Suppressor macrophage treated with lipopolysaccharide for 1 hour (primary cell): Measurements from ENCODE around the gene ANKFY1.
A peak's percentile ranks its signal among the peaks of the same experiment; 100 is the strongest.

Source experiments
- DNase-seq, 3 donors: peaks; one replicate each; pipeline ENCODE4 v3.0.0-alpha.2; 2020 to 2022

The ANKFY1 gene

DNA sequence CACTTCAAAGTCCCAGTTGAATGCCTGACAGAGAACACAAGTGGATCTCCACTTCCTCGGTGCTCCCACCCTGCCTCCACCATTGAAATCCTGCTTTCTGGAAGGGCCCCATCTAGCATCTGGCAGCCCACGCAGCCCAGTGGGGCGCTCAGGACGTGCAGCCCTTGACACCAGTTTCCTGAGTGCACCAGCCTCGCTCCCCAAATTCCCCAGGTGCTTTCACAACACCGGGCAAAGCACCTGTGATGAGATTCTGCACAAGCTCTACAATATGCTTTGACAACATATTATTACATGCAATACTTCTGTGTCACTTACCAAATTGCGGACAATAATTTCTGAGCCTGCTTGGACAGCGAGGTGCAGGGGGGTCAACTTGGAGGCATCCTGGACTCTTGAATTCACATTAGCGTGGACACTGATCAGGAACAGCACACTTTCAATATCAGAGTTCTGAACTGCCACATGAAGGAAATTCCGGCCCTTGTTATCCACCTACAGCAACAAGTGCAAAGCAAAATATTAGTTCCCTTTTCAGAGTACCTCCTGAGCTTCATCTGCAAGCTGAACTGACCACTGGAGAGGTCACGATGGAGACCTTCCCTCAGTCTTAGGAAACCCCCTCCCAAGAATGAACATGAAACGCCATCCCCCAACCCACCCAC, 86.8 kb downstream of the ANKFY1 start:
- no peak for DNase-seq

DNA sequence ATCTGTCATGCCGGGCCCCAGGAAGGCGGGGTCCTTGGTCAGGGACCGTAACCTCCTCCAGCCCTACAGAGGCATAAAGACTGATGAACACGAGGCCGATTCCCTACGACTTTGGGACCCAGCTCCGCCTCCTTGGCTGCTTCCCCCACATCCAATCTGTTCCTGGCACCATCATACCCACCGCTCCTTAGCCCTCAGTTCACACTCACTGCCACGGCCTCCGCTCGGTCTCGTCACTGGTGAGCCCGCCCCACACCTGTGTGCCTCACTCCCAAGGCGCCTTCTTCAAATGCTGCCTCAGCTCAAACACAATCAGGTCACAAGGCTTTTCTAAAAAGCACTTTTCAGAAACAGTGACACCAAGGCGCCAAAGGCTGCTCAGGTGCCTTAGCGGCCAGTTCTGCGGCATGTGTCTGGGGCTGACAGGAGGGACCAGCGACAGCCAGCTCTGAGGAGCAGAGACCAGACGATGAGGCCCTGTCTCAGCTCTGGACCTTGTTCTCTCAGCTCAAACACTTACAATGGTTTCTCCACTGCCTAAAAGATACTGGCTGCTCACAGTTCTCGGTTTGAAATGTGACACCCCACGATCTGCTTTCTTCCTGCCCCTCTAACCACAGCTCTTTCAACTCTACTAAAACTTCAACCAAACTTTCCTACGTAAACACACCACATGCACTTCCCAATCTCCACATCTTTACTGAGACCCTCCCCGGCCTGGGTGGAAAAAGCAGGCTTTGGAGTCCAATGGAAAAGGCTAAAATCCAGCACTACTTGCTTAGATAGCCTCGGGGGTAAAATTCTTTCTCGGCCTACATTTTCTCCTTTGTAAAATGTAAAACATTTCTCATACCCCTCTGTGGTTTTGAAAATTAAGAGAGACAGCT, 87.6 kb downstream of the ANKFY1 start:
- no peak for DNase-seq

DNA sequence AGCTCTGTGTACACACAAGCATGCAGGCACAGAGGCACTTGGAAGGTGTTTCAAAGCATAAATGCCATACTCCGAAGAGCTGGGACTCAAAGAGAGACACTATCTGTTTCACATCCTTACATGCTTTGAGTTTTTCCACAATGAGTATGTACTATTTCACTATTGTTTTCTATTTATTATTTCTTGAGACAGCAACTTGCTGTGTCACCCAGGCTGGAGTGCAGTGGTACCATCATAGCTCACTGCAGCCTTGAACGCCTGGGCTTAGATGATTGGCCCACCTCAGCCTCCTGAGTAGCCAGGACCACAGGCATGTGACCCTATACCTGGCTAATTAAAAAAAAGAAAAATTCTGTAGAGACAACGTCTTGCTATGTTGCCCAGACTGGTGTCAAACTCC, 89.2 kb downstream of the ANKFY1 start:
- DNase-seq, result no peak

DNA sequence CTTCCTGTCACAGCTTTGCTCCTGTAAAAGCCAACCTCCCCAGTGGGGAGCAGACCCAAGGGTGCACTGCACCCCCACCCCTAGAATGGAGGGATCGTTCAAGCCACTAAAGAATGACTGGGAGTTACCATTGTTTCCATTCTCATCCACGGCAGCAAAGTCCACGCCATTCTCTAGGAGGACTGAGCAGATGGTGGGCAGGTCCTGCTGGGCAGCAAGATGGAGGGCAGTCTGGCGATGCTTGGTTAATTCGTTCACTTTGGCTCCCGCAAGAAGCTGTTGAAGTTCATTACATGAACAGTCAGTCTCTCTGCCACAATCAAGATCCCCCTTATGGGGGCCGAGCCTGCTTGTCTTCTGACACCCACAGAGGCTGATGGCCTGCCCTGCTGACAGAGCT, 90.0 kb downstream of the ANKFY1 start:
- no peak for DNase-seq

DNA sequence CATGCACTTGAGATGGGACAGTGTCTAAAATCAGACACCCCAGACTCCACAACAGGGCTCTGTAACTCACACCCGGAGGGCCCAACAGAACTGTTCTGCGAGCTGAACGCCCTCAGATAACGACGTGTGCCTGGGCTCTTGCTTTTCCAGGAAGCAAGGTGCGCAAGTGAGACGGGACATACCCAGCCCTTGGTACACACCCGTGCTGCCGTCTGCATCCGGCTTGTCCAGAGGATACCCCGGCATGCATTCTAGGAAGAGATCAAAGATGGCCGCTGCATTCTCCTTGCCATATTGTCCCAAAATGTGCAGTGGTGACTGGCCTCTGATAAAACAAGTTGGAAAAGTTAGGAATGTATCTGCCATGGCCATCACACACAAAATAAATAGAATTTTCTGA, 91.4 kb downstream of the ANKFY1 start:
- DNase-seq, result no peak

DNA sequence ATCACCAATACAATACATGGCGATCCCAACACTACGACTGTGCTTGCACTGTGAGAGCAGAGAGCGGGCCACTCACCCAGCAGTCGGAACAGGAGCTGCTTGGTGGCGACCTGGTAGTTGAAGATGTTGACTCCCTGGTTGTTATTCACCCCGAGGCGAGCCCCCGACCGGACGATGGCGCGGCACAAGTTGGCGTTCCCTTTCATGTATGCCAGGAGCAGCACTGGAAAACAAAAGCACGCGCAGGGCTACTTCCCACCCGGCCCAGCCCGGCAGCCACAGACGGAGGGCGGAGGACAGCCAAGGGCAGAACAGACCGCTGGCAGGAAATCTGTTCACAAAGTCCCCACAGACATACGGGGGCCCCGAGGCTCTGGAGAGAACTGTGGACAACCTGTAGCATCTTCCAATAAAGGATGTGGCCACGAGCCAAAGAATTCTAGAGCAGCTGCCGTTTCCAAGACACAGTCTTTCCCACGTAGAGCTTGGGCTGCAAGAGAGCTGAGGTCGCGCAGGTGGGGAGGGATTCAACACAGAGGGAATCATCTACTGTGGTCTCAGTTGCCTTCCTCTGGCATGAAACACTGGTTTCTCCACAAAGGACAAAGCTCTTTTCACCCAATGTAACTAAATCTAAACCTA, 93.0 kb downstream of the ANKFY1 start:
- no peak for DNase-seq

DNA sequence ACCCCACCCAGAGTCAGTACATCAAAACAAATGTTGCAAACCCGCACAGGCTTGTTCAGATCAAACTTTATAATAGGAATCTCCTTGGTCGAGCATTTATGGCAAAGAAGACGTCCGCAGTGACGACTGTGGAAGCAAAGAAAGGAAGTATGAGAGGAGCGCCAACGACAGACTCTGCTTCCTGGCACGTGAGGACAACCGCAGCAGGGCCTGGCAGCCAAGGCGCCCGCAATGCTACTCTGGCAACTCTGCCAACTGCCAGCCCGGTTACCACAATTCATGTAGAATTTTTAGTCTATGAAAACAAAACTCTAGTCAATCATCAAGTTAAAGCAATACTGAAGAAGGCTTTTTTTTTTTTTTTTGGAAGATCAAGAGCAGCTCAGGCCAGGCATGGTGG, 96.0 kb downstream of the ANKFY1 start:
- peak; percentile 25 to 29 (median 26) for DNase-seq

DNA sequence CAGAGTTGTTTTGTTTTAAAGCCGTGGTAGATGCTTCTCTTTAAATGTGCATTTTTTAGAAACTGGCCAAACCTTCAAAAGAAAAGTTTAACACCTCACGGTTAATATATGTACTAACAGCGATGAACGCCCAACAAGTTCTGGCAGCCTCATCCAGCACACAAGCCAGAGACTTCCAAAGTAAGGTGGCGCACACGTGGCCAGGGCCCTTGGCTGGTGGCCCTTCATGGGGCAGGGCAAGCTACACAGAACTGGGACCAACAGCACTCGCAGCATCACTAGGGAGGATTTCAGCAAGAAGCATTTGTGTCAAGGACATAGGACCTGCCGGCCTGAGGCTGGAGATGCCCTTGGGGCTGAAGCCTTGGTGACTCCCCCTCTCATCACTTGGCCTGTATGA, 97.4 kb downstream of the ANKFY1 start:
- no peak for DNase-seq

DNA sequence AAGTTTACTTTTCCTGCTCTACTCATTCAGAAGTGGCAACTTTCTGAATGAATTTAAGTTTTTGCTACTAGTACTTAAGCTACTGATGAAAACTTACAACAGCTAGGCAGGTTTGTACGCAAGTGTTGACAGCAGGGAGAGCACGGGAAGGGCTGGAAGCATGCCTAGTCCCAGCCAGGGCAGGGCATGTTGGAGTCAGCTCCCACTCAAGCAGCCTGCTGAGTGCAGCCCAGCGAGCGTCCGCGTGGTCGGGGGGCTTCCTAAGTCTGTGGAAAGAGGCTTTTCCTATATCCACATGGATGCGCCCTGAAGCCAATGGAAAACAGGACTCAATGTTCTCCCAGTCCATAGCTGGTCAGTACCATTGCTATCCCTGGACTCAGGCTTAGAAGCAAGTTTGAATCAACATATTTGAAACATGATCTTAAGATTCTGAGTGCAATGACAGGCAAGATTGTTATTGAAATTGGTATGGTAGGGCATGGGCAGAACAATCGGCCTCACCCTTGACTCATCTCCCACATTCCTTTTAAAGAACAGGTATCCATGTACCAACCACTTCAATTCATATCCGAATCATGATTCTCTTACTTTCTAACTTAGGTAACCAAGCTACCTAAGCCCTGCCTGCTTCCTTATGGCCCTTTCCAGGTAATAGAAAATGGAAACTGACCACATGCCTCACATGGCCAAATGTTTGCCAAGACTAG, 98.3 kb downstream of the ANKFY1 start:
- no peak for DNase-seq

DNA sequence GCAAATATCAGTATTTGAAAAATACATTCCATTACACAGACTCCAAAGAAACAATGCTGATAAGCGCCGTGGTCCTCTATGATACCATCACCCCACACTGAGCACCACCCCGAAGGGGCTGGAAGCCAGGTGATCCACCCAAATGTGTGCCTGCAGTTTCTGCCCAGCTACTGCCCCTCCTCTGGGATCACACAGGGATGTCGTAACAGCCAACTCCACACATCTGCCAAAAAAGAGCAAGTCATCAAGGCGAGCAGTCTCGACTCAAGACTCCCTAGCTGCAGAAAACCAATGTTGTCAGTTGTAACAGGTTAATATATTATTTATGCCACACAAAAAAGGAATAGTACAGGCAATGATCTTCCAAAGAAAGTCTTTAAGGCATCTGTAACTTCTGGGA, 99.8 kb downstream of the ANKFY1 start:
- no peak for DNase-seq

DNA sequence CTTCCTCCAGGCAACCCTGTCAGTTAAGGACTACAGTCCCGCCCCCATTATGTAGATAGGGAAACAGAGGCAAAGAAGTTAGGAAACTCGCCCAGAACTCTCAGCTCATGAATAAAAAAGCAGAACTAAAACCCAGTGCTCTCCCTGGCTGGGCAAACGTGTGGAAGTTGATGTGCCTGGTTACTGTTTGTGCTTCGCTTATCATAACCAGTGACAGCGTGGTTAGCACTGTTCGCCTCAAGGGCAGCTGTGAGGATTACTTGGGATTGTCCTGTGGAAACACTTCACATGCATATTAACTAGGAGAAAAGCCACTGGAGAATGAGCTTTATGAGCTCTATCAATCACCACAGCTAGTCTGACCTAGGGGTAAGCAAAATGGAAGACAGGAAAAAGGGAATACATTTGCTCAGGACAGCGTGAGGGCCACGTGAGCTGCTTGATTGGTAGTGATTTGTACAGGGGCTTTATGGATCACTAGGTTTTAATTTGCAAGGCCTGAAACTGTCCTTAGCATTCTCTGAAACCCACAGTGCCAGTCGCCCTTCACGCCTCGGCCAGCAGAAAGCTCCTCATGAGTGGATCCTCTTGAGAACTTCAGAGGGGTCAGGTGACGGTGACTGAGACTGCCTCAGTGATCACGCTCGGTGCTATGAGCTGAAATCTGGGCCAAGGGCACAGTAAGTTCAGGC, 100.9 kb downstream of the ANKFY1 start:
- DNase-seq, result peak; percentile 57 to 62 (median 59)

DNA sequence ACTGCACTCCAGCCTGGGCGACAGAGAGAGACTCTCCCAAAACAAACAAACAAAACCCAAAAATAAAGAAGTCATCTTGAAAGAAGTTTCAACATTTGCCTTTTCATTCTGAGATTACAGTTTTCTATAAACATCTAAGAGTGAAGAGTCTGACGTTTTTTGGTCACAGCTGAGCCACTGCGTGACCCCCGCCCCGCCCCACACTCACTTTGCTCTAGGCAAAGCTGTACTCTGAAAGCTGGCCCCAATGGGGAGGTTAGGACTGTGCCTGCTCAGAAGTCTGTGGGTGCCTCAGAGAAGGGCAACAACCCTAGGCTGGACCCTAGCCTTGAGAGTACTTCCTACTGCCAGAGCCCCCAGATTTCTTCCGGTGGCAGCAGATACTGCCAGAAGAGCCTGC, 101.5 kb downstream of the ANKFY1 start:
- no peak for DNase-seq

DNA sequence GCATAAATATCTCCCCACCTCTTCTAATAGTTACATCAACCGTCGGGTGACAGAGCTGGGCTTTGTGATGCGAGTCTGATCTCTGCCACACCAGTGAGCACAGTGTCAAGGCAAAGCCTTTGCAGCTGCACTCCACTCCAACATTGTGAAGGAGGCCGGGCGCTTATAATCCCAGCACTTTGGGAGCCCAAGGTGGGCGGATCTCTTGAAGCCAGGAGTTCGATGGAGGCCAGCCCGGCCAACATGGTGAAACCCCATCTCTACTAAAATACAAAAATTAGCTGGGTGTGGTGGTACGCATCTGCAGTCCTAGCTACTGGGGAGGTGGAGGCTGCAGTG, 101.8 kb downstream of the ANKFY1 start:
- peak in 1 of 3 donors; percentile 40 for DNase-seq

DNA sequence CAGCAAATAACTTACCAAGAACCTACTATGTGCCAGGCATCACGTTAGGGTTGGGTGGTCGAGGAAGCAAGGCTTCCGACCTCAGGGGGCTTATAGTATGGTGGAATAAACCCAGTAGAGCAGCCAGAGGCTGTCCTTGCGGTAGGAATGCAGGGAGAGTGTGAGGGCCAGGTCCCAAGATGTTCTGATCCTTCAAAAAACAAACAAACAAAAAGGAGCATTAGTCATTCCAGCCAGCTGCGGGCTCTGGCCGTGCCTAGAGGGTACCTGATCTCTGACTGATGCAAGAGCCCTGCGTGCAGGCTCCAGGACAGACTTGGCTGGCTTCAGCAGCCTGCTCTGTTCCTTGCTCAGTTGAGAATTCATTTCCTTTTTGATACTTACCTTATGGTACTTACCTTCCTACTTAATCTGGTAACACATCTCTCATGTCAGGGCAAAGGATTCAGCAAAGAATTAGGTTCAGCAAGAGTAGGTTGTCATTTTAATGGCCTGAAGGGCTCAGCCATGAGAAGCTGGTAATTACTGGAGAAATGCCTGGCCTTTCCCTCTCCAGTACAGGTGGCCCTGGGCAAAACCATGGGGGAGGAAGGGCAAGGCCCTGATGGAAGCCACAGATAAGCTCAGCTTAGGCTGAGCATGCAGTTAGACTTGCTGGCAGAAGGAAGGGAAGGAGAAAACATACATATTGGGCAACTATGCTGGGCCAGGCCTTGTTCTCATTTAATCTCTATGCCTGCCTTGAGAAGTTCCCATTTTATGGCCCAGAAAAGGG, 102.4 kb downstream of the ANKFY1 start:
- DNase-seq, result peak in 2 of 3 donors; percentile 38 to 40

DNA sequence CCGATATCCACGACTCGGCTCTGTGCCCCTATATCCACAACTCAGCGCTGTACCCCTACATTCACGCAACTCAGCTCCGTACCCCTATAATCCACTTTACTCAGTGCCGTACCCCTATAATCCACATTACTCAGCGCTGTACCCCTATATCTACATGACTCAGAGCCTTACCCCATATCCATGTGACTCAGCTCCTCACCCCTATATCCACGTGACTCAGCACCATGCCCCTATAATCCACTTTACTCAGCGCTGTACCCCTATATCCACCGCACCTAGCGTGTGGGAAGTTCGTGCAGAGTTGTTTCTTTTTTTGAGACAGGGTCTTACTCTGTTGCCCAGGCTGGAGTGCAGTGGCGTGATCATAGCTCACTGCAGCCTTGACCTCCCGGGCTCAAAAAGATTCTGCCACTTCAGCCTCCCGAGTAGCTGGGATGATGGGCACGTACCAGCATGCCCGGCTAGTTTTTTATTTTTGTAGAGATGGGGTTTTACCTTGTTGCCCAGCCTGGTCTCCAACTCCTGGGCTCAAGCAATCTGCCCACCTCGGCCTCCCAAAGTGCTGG, 103.4 kb downstream of the ANKFY1 start:
- DNase-seq, result no peak

DNA sequence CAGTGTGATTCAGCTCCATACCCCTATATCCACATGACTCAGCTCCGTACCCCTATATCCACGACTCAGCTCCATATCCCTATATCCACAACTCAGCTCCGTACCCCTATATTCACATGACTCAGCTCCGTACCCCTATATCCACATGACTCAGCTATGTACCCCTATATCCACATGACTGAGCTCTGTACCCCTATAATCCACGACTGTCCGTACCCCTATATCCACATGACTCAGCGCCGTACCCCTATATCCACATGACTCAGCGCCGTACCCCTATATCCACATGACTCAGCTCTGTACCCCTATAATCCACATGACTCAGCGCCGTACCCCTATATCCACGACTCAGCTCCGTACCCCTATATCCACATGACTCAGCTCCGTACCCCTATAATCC, 104.0 kb downstream of the ANKFY1 start:
- DNase-seq, result no peak

DNA sequence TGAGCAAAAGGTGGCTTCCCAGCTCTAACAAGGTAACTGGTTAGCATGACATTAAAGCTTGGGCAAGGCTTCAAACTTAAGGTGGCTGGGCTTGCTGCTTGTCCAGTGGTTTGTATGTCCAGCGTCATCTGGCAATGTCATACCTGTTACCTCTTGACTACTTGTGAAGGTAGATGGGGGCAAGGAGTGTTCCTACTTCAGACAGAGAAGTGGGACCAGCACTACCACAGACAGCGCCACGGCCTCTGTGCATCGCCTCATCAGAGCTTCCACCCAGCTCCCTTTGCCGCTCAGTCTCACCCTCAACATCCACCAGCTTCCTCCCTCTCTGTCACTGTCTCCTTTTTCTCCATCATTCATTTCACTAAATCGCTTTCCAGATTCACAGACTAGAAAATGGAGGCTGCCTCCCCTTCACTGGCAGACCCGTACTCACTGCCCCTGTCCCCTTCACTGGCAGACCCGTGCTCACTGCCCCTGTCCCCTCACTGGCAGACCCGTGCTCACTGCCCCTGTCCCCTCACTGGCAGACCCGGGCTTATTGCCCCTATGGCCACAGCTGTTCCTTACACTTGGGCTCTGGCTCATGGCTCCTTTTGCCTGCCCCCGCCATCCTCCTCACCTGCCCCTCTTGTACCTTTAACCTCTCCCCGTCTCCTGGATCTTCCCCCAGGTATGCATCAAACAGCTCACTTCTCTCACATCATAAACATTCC, 106.0 kb downstream of the ANKFY1 start:
- DNase-seq, result no peak

DNA sequence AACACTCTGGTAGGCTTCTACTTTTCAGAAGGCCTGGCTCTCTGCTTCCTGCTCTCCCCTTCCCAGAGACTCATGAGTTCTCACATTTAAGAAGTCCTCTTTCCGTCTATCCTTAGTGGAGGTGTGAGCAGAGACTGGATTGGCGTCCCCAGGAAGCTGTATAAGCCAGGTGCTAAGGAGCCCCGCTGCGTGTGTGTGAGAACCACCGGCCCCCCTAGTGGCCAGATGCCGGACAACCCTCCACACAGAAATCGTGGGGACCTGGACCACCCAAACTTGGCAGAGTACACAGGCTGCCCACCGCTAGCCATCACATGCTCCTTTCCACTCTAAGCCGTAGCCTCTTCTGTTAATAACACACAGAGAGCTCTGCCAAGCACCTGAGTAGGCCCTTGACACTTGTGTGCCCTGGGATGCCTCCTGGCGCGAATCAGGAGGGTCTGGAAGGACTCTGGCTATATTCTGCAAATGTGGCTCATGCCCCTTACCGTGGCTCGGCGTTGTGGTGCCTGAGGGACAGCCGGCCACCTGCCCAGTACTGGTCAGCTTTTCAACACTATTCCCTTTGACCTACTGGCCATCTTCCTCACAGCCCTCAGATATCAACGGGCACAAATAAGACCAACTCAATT, 106.9 kb downstream of the ANKFY1 start:
- no peak for DNase-seq

DNA sequence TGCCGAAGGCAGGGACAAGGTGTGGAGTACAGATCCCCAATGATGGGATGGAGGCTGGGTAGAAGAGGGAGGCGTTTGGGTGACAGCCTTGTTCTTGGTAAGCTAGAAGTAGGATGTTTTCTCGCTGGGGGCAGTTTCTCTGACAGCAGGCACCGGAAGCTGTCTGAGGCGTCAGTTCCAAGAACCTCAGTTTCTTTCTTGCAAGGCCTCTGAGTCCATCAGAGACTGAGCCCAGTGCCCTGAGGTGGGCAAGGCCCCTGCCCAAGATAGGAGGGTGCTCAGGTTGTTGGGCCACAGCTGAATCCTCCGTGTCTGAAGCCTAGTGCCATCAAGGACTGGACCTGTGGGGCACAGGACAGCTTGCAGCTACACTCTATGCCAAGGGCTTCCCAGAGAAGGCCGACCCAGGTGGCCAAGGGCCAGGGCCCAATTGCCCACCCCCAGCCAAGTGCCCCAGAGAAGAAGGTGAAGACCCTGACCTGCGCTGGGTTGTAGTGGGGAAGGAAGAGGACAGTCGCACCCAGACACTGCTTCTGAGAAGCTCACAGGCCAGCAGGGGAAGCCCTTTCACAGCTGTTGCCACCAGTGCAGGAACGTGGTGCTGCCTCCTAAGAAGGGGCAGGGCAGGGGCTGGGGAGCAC, 107.7 kb downstream of the ANKFY1 start:
- no peak for DNase-seq

DNA sequence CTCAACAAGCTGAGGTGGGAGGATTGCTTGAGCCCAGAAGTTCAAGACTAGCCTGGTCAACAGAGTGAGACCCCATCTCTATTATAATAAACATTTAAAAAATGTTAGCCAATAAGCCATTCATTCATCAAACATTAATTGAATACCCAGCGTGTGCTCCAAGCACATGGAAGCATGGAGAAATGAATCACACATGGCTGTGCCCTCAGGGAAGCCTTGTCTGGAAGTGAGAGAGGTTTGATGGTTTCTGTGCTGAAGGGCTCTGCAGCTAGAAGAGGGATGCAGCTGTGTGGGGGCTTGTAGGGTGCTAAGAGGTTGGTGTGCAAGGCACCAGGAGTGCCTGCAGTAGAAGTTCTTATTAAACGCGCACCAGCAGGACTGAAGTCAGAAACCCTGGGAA, 109.6 kb downstream of the ANKFY1 start:
- DNase-seq, result no peak
